A549 (cell line): Measurements from ENCODE around the gene DHX16. TPM values are rescaled to one million over a fixed set of nuclear protein-coding genes. Genes with fewer than 3 reads are reported as not detected.

Source experiments
- ATAC-seq, 2 experiments: fragments of 200-7000 bp in 1 of 2; fragments of >200 bp in 1 of 2; cut with Nextera tagmentation in 1 of 2; cut with Tn5 transposase in 1 of 2; 3 replicates each; pipeline versions ENCODE4 v1.8.0 to v1.9.1; 2018 to 2020; ENCODE audit warnings: mild to moderate bottlenecking in 1 of 2, moderate library complexity in 1 of 2
- CTCF ChIA-PET: fragments of 300-600 bp; sonication (Branson Sonifier 250); formaldehyde crosslinking; extraction: SDS; loops from one replicate; lab custom pipeline; 2021; ENCODE audit warnings: antibody characterized with exemption, inconsistent platforms; lab: Yijun Ruan, JAX
- POLR2A ChIA-PET: fragments of 350-600 bp; formaldehyde crosslinking; extraction: SDS; loops from one replicate; lab custom pipeline; 2021; ENCODE audit warnings: antibody characterized with exemption, inconsistent platforms; lab: Yijun Ruan, JAX
- DNase-seq, 2 experiments: peaks; one replicate each; pipeline versions ENCODE4 v3.0.0 to v3.0.0-alpha.2; 2011 to 2016; ENCODE audit warnings: low read depth in 1 of 2, low spot score in 1 of 2
- FAIRE-seq: peaks from 2 replicates; lab custom pipeline; 2011; peaks lifted over from hg19 to GRCh38; lab: Jason Lieb, UNC
- H3K27ac ChIP-seq, 2 experiments: fragments of >200 bp; sonication (Bioruptor Twin); formaldehyde crosslinking; 3 replicates each; pipeline ENCODE4 v1.5.1; 2016 to 2017
- H3K4me1 ChIP-seq: fragments of >200 bp; sonication (Bioruptor Twin); formaldehyde crosslinking; 3 replicates; pipeline ENCODE4 v1.6.1; 2016
- H3K4me2 ChIP-seq: fragments of >200 bp; sonication (Bioruptor Twin); formaldehyde crosslinking; 3 replicates; pipeline ENCODE4 v1.6.1; 2016
- H3K4me3 ChIP-seq: fragments of >200 bp; sonication (Bioruptor Twin); formaldehyde crosslinking; 3 replicates; pipeline ENCODE4 v1.5.1; 2016
- H3K9me3 ChIP-seq: fragments of >200 bp; sonication (Bioruptor Twin); formaldehyde crosslinking; 3 replicates; pipeline ENCODE4 v1.6.1; 2016
- ATOH8 ChIP-seq: fragments of 250-450 bp; sonication (Bioruptor Pico); IDR thresholded peaks from 2 replicates; pipeline ENCODE4 v1.5.0; 2020; ENCODE audit warnings: low read depth, mild to moderate bottlenecking, moderate library complexity
- CBX2 ChIP-seq: fragments of 200-600 bp; sonication (generic); IDR thresholded peaks from 2 replicates; pipeline ENCODE4 v1.6.1; 2016; ENCODE audit warnings: low read depth, mild to moderate bottlenecking, borderline replicate concordance
- CBX8 ChIP-seq: fragments of 200-600 bp; sonication (generic); IDR thresholded peaks from 2 replicates; pipeline ENCODE4 v1.6.1; 2016
- CHD2 ChIP-seq: fragments of 150-350 bp; IDR thresholded peaks from 2 replicates; pipeline ENCODE4 v1.6.1; 2014; ENCODE audit warnings: low read length; ENCODE audit not compliant: partially characterized antibody
- CTCF ChIP-seq: fragments of >200 bp; sonication (Bioruptor Twin); formaldehyde crosslinking; IDR thresholded peaks from 3 replicates; pipeline ENCODE4 v1.5.1; 2016
- EHF ChIP-seq: fragments of 250-450 bp; sonication (Bioruptor Pico); IDR thresholded peaks from 2 replicates; pipeline ENCODE4 v1.5.0; 2020; ENCODE audit warnings: mild to moderate bottlenecking
- ELK1 ChIP-seq: fragments of 150-350 bp; IDR thresholded peaks from 2 replicates; pipeline ENCODE4 v1.6.1; 2014; ENCODE audit warnings: low read depth, mild to moderate bottlenecking, low read length
- EP300 ChIP-seq, 2 experiments: fragments of >200 bp; sonication (Bioruptor Twin); formaldehyde crosslinking; IDR thresholded peaks; 2 replicates in 1 of 2; 3 replicates in 1 of 2; pipeline ENCODE4 v1.6.1; 2016 to 2017
- ESRRA ChIP-seq: fragments of 150-350 bp; IDR thresholded peaks from 2 replicates; pipeline ENCODE4 v1.6.1; 2014; ENCODE audit warnings: mild to moderate bottlenecking, low read length, borderline replicate concordance
- FOSB ChIP-seq: fragments of 250-450 bp; sonication (Bioruptor Pico); IDR thresholded peaks from 2 replicates; pipeline ENCODE4 v1.5.0; 2020; ENCODE audit warnings: mild to moderate bottlenecking, moderate library complexity
- FOSL2 ChIP-seq, 2 experiments: fragments of 450-650 bp in 1 of 2; fragments of >200 bp in 1 of 2; sonication (Bioruptor Twin) in 1 of 2; formaldehyde crosslinking; IDR thresholded peaks; 2 replicates each; pipeline versions ENCODE4 v1.5.0 to v1.6.1; 2016 to 2020; ENCODE audit warnings: mild to moderate bottlenecking in 1 of 2, moderate library complexity in 1 of 2
- GATA3 ChIP-seq: IDR thresholded peaks from 2 replicates; pipeline ENCODE4 v1.6.1; 2012; ENCODE audit warnings: borderline replicate concordance
- HEYL ChIP-seq: fragments of 250-450 bp; sonication (Bioruptor Pico); IDR thresholded peaks from 2 replicates; pipeline ENCODE4 v1.8.0; 2021; ENCODE audit warnings: mild to moderate bottlenecking, moderate library complexity
- HOXA7 ChIP-seq: fragments of 250-450 bp; sonication (Bioruptor Pico); IDR thresholded peaks from 2 replicates; pipeline ENCODE4 v1.5.0; 2020; ENCODE audit warnings: mild to moderate bottlenecking, moderate library complexity
- HOXB13 ChIP-seq: fragments of 250-450 bp; sonication (Bioruptor Pico); IDR thresholded peaks from 2 replicates; pipeline ENCODE4 v1.5.0; 2020; ENCODE audit warnings: low read depth, mild to moderate bottlenecking, moderate library complexity
- JUN ChIP-seq, 2 experiments: fragments of >200 bp; sonication (Bioruptor Twin); formaldehyde crosslinking; IDR thresholded peaks; 2 replicates in 1 of 2; 3 replicates in 1 of 2; pipeline ENCODE4 v1.6.1; 2016 to 2017
- KDM1A ChIP-seq: fragments of 200-600 bp; sonication (generic); IDR thresholded peaks from 2 replicates; pipeline ENCODE4 v1.6.1; 2016; ENCODE audit warnings: low read depth, mild to moderate bottlenecking
- MAX ChIP-seq: IDR thresholded peaks from 2 replicates; pipeline ENCODE4 v1.6.1; 2012
- MYC ChIP-seq: IDR thresholded peaks from 2 replicates; pipeline ENCODE4 v1.6.1; 2012; ENCODE audit warnings: mild to moderate bottlenecking, inconsistent platforms, low read length, improper control_type of control experiment, borderline replicate concordance
- NPAS2 ChIP-seq: fragments of 250-450 bp; sonication (Bioruptor Pico); IDR thresholded peaks from 2 replicates; pipeline ENCODE4 v1.8.0; 2022; ENCODE audit warnings: mild to moderate bottlenecking, moderate library complexity, borderline replicate concordance
- NR3C1 ChIP-seq: fragments of >200 bp; sonication (Bioruptor Twin); formaldehyde crosslinking; IDR thresholded peaks from 3 replicates; pipeline ENCODE4 v1.6.1; 2017
- PHF8 ChIP-seq: fragments of 200-600 bp; sonication (generic); IDR thresholded peaks from 2 replicates; pipeline ENCODE4 v1.6.1; 2016; ENCODE audit warnings: low read depth, mild to moderate bottlenecking, antibody characterized with exemption, moderate library complexity, borderline replicate concordance
- POLR2A ChIP-seq: IDR thresholded peaks from 2 replicates; pipeline ENCODE4 v1.6.1; 2012; ENCODE audit warnings: mild to moderate bottlenecking, low read length
- RAD21 ChIP-seq, 2 experiments: fragments of >200 bp in 1 of 2; sonication (Bioruptor Twin) in 1 of 2; formaldehyde crosslinking in 1 of 2; IDR thresholded peaks in 1 of 2; conservative IDR thresholded peaks in 1 of 2; 2 replicates in 1 of 2; 3 replicates in 1 of 2; pipeline ENCODE4 v1.6.1; 2012 to 2018; ENCODE audit warnings: inconsistent platforms in 1 of 2
- RARB ChIP-seq: fragments of 250-450 bp; sonication (Bioruptor Pico); IDR thresholded peaks from 2 replicates; pipeline ENCODE4 v1.8.0; 2021; ENCODE audit warnings: mild to moderate bottlenecking, moderate library complexity
- RCOR1 ChIP-seq: fragments of 150-350 bp; IDR thresholded peaks from 2 replicates; pipeline ENCODE4 v1.6.1; 2014; ENCODE audit warnings: antibody characterized with exemption, low read length, low read depth
- REST ChIP-seq: fragments of 200-600 bp; sonication (generic); IDR thresholded peaks from 2 replicates; pipeline ENCODE4 v1.6.1; 2016; ENCODE audit warnings: antibody characterized with exemption, mild to moderate bottlenecking, moderate library complexity
- SMC3 ChIP-seq: fragments of >200 bp; sonication (Bioruptor Twin); formaldehyde crosslinking; IDR thresholded peaks from 3 replicates; pipeline ENCODE4 v1.6.1; 2018; ENCODE audit warnings: inconsistent platforms
- TFCP2L1 ChIP-seq: fragments of 250-450 bp; sonication (Bioruptor Pico); IDR thresholded peaks from 2 replicates; pipeline ENCODE4 v1.5.0; 2021; ENCODE audit warnings: mild to moderate bottlenecking
- USF2 ChIP-seq: fragments of 450-650 bp; IDR thresholded peaks from 2 replicates; pipeline ENCODE4 v1.6.1; 2014; ENCODE audit warnings: antibody characterized with exemption
- ZFP36 ChIP-seq: fragments of 450-650 bp; IDR thresholded peaks from 2 replicates; pipeline ENCODE4 v1.6.1; 2014; ENCODE audit warnings: borderline replicate concordance; ENCODE audit not compliant: partially characterized antibody
- ZSCAN20 ChIP-seq: fragments of 250-450 bp; sonication (Bioruptor Pico); IDR thresholded peaks from 2 replicates; pipeline ENCODE4 v1.8.0; 2022; ENCODE audit warnings: mild to moderate bottlenecking, moderate library complexity
- WGBS: methylation state at CpG from one replicate; pipeline ENCODE4 v1.1.6; 2017; ENCODE audit errors: missing lambda C conversion rate; 5-methylcytosine and 5-hydroxymethylcytosine counted together
- polyA plus RNA-seq, 4 experiments: library from polyadenylated mRNA; depleted of rRNA in 3 of 4; stranded (reverse); fragments of >200 nt; fragmentation: RNase III in 1 of 4; extraction: RNeasy Plus Mini Kit Qiagen cat#74134 plus additional on column Dnase treatment in 1 of 4; gene quantifications; 2 replicates in 3 of 4; 3 replicates in 1 of 4; pipeline ENCODE4 v1.2.3, GENCODE V29; 2011 to 2017

DHX16 gene
- polyA plus RNA-seq, 2 of the 4 experiments (the other 2 are of a cell fraction), result 31.6 TPM

- Histone ChIP-seq H3K4me3 (peak overlapping the region; percentile 72), H3K9me3 (no peaks in the 10 kb centered on the region), H3K4me1 (peaks cover 9% of the 10 kb centered on the region), H3K4me2 (peak overlapping the region; percentile 71), H3K27ac (peak overlapping the region; percentile 88 to 97)
- DNase-seq (peak; percentile 69 to 71), FAIRE-seq (no peak), ATAC-seq (peak; percentile 91)
- WGBS, result 1% methylated on average over 24 of the region's 78 CpGs
- POLR2A ChIA-PET, result interaction anchor here (1.0 kb wide), 1 partner anchor 30 kb away, joined by 4 read pairs; the partner anchor contains the start of genes MRPS18B and PPP1R10
- CTCF ChIA-PET, result interaction anchor here (0.6 kb wide), 2 partner anchors 75 to 108 kb away, joined by 3 to 6 read pairs; no protein-coding TSS in a partner anchor
- TF ChIP-seq ZFP36, result no peak
- peak; percentile 59 for TF ChIP-seq PHF8
- TF ChIP-seq RARB (CRISPR knock-in tag), result no peak
- no peak for TF ChIP-seq ATOH8 (CRISPR knock-in tag)
- no peak for TF ChIP-seq RCOR1
- no peak for TF ChIP-seq TFCP2L1 (CRISPR knock-in tag)
- TF ChIP-seq CHD2, result no peak
- no peak for TF ChIP-seq ELK1
- 0 out of 2 replicates have a peak, but pooled peaks have one; percentile 44 for TF ChIP-seq ESRRA
- TF ChIP-seq EHF, result no peak
- no peak for TF ChIP-seq USF2
- no peak for TF ChIP-seq KDM1A
- no peak for TF ChIP-seq FOSL2 (IDR thresholded peaks at IDR 0.05)
- TF ChIP-seq FOSL2 (CRISPR knock-in tag; IDR thresholded peaks at IDR 0.05), result no peak
- no peak for TF ChIP-seq EP300 (IDR thresholded peaks at IDR 0.05)
- TF ChIP-seq HEYL, result no peak
- TF ChIP-seq REST, result no peak
- no peak for TF ChIP-seq HOXB13
- no peak for TF ChIP-seq CBX2
- no peak for TF ChIP-seq CBX8
- TF ChIP-seq CTCF, result no peak
- no peak for TF ChIP-seq MYC
- no peak for TF ChIP-seq NPAS2 (CRISPR knock-in tag)
- TF ChIP-seq ZSCAN20 (CRISPR knock-in tag), result no peak
- no peak for TF ChIP-seq RAD21 (conservative IDR thresholded peaks at IDR 0.05 in 1 of 2, IDR thresholded peaks at IDR 0.05 in 1 of 2)
- TF ChIP-seq GATA3, result no peak
- TF ChIP-seq HOXA7 (CRISPR knock-in tag), result no peak
- TF ChIP-seq POLR2A, result peak; percentile 49
- no peak for TF ChIP-seq FOSB
- peak in 1 of 2 experiments; percentile 57; a peak in 1 of 5 replicates for TF ChIP-seq JUN (IDR thresholded peaks at IDR 0.05)
- no peak for TF ChIP-seq SMC3
- peak; percentile 55 for TF ChIP-seq MAX
- no peak for TF ChIP-seq NR3C1
Measured at GRCh38 chr6:30647242-30648116, 25.3 kb downstream of the DHX16 start.
